Adrenal gland (tissue), 12 donors: Measurements from ENCODE around the gene CDH4. TPM values are rescaled to one million over a fixed set of nuclear protein-coding genes. Genes with fewer than 3 reads are reported as not detected.
"Not testable (repeated sequence)": the region's sequence is repeated elsewhere in the genome, so short reads cannot be mapped to it uniquely, and the experiment has no call there.

Experiments
- DNase-seq, 7 donors: peaks; one replicate each; pipeline ENCODE4 v3.0.0-alpha.2; 2019 to 2020
- H3K27ac ChIP-seq, 5 donors: fragments of 200-600 bp; sonication (generic) in 4 of 5; 1 replicate in 3 of 5; 2 replicates in 2 of 5; pipeline versions ENCODE4 v1.5.1 to v1.8.0; 2016 to 2020; ENCODE audit warnings: mild to moderate bottlenecking in 1 of 5
- H3K27me3 ChIP-seq: fragments of 200-600 bp; 2 replicates; pipeline ENCODE4 v1.8.0; 2021
- H3K36me3 ChIP-seq, 2 donors: fragments of 200-600 bp; replicated peaks in 1 of 2; 1 replicate in 1 of 2; 2 replicates in 1 of 2; pipeline versions ENCODE4 v1.5.1 to v1.8.0; 2018 to 2022
- H3K4me1 ChIP-seq, 2 donors: fragments of 200-600 bp; replicated peaks in 1 of 2; 1 replicate in 1 of 2; 2 replicates in 1 of 2; pipeline versions ENCODE4 v1.5.1 to v1.8.0; 2018 to 2021
- H3K4me3 ChIP-seq, 4 donors: fragments of 200-600 bp; sonication (generic) in 3 of 4; one replicate each; pipeline ENCODE4 v1.5.1; 2016 to 2018
- H3K9me3 ChIP-seq, 3 donors: fragments of 200-600 bp; sonication (generic) in 1 of 3; replicated peaks in 1 of 3; 1 replicate in 2 of 3; 2 replicates in 1 of 3; pipeline versions ENCODE4 v1.5.1 to v1.8.0; 2016 to 2021
- POLR2A ChIP-seq, 2 donors: fragments of 450-650 bp; IDR thresholded peaks; one replicate each; pipeline ENCODE4 v1.6.1; 2017; ENCODE audit warnings: antibody characterized with exemption in 2 of 2, mild to moderate bottlenecking in 2 of 2, moderate library complexity in 1 of 2
- WGBS, 4 donors: extraction: QIAGEN DNeasy Blood & Tissue Kit in 2 of 4; methylation state at CpG; one replicate each; pipeline versions ENCODE4 v1.1.5 to v1.1.7; 2013 to 2017; 5-methylcytosine and 5-hydroxymethylcytosine counted together
- intact Hi-C, 2 donors: fragments of 100-400 bp; cut with DNase I; formaldehyde crosslinking; loops; one replicate each; pipeline versions ENCODE4 v1.14.1 to v1.15.0; 2022 to 2023
- polyA plus RNA-seq, 3 donors: library from polyadenylated mRNA; stranded (reverse); fragments of 200-250 nt in 2 of 3; fragments of 350-450 nt in 1 of 3; fragmentation: Illumina TruSeq in 1 of 3; extraction: RNeasy Lipid Tissue Mini Kit (QIAGEN cat#74804) in 1 of 3; gene quantifications; one replicate each; pipeline ENCODE4 v1.2.3, GENCODE V29; 2013 to 2014
- total RNA-seq, 9 donors: library from RNA; depleted of rRNA in 4 of 9; stranded (reverse); fragments of >200 nt in 4 of 9; fragments of 120-200 nt in 1 of 9; fragmentation: NEBNext Ultra II Directional in 1 of 9; extraction: Animal tissue kit (Norgen Biotek cat#: 25700) in 1 of 9; gene quantifications; one replicate each; pipeline versions ENCODE4 v1.1.0 to v1.2.4, GENCODE V29; 2013 to 2023
- TF ChIP-seq, protein P1 (sequence below), 6 experiments: fragments of 450-650 bp in 4 of 6; fragments of 200-600 bp in 2 of 6; sonication (generic) in 1 of 6; IDR thresholded peaks; 1 replicate in 5 of 6; 2 replicates in 1 of 6; pipeline versions ENCODE4 v1.5.1 to v1.8.0; 2016 to 2021; ENCODE audit warnings: antibody characterized with exemption in 6 of 6, mild to moderate bottlenecking in 2 of 6, moderate library complexity in 1 of 6
- donor health status: healthy with polysubstance abuse.
- donor health status: Bipolar disorder and iron deficiency.
- donor health status: DM: yes; HTN: yes; CAD: no.
- donor health status: DM: no; HTN: no; CAD: no.
- donor health status: DM: no; HTN: no; CAD: no.
- donor health status: DM: yes; HTN: yes; CAD: no.

CDH4 gene
- total and polyA plus RNA-seq, 12 donors = 0.08 to 0.53 (median 0.20) TPM; not detected in 3

DNA sequence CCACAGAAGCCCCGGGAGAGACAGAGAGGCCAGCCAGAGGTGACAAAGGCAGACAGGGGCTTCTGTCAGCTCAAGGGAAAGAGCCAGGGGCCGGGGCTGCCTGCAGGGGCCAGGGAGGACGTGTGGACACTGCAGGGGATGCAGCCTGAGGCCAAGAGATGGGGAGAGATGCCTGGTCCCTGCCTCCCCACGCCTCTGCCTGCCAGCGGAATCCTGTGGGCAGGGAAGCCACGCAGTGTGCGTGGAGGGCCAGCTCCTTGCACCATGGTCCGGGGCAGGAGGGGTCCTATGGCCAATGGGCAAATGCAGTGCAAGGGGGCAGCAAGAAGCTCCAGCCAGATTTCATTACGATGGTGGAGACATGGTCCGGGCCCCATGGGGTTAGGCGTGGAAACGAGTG, 224.9 kb downstream of the CDH4 start:
- WGBS, 4 donors = 70 to 79% (median 72%) methylated on average over 12 of the region's 12 CpGs
- TF ChIP-seq POLR2A (IDR thresholded peaks at IDR 0.05) = no peak
- TF ChIP-seq, protein P1, sequence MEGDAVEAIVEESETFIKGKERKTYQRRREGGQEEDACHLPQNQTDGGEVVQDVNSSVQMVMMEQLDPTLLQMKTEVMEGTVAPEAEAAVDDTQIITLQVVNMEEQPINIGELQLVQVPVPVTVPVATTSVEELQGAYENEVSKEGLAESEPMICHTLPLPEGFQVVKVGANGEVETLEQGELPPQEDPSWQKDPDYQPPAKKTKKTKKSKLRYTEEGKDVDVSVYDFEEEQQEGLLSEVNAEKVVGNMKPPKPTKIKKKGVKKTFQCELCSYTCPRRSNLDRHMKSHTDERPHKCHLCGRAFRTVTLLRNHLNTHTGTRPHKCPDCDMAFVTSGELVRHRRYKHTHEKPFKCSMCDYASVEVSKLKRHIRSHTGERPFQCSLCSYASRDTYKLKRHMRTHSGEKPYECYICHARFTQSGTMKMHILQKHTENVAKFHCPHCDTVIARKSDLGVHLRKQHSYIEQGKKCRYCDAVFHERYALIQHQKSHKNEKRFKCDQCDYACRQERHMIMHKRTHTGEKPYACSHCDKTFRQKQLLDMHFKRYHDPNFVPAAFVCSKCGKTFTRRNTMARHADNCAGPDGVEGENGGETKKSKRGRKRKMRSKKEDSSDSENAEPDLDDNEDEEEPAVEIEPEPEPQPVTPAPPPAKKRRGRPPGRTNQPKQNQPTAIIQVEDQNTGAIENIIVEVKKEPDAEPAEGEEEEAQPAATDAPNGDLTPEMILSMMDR (IDR thresholded peaks at IDR 0.05) = no peak
- no peaks in the 10 kb centered on the region for H3K36me3 ChIP-seq
- no peaks in the 10 kb centered on the region for H3K27me3 ChIP-seq
- H3K27ac ChIP-seq = no peak overlapping the region
- DNase-seq = no peak
- intact Hi-C loops = no loop called here
- no peak overlapping the region for H3K4me3 ChIP-seq
- no peaks in the 10 kb centered on the region for H3K4me1 ChIP-seq
- no peaks in the 10 kb centered on the region for H3K9me3 ChIP-seq

DNA sequence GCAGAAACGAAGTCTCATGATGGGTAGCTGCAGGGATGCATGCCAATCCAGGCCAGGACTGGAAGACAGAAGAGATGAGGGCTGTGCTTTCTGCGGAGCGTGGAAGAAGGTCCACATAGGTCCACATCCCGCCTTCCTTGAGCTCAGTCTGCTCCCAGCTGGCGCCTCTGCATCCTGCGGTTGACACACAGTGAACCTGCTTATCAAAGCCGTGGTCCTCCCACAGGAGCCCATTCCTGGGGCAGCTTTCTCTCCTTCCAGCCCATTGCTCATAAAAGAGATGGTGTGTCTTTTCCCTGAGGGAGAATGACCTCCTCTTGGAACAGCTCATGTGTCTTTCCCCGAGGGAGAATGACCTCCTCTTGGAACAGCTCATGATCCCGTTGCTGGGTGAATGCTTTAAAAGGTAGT, 225.4 kb downstream of the CDH4 start:
- H3K9me3 ChIP-seq = no peaks in the 10 kb centered on the region

DNA sequence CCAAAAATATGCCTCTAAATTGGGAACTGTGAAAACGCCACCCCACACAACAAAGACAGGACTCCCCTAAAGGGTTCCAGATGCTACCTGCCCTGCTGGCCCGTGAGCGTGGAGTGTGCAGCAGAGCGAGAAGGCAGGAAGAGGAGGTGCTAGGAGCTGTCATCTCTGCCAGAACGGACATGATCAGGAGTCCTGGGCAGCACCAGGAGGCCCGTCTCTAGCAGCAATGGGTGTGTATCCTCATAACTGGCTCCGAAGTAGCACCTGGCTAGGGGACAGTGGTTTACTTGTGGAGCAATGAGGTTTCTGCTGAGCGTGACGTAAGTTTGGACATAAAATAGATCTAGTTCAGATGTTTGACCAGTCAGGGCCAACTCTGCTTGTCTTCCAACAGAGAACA, 226.0 kb downstream of the CDH4 start:
- H3K9me3 ChIP-seq = no peaks in the 10 kb centered on the region
- intact Hi-C loops = no loop called here
- no peak for DNase-seq
- H3K4me3 ChIP-seq = no peak overlapping the region
- no peaks in the 10 kb centered on the region for H3K27me3 ChIP-seq
- H3K36me3 ChIP-seq = no peaks in the 10 kb centered on the region
- H3K4me1 ChIP-seq = no peaks in the 10 kb centered on the region
- WGBS, 4 donors = 60 to 71% (median 67%) methylated on average over 9 of the region's 9 CpGs
- no peak for TF ChIP-seq POLR2A (IDR thresholded peaks at IDR 0.05)
- TF ChIP-seq, protein P1 (IDR thresholded peaks at IDR 0.05) = no peak
- no peak overlapping the region for H3K27ac ChIP-seq

More for the DNA sequence above, 225.4 kb downstream of the CDH4 start:
- TF ChIP-seq, protein P1 (IDR thresholded peaks at IDR 0.05) = no peak
- no peak for TF ChIP-seq POLR2A (IDR thresholded peaks at IDR 0.05)
- no peaks in the 10 kb centered on the region for H3K36me3 ChIP-seq
- intact Hi-C loops = no loop called here
- H3K27ac ChIP-seq = no peak overlapping the region
- 73 to 81% (median 79%) methylated on average over 7 to 9 of the region's 9 CpGs for WGBS, 4 donors
- no peak overlapping the region for H3K4me3 ChIP-seq
- no peaks in the 10 kb centered on the region for H3K27me3 ChIP-seq
- H3K4me1 ChIP-seq = no peaks in the 10 kb centered on the region
- DNase-seq = no peak

DNA sequence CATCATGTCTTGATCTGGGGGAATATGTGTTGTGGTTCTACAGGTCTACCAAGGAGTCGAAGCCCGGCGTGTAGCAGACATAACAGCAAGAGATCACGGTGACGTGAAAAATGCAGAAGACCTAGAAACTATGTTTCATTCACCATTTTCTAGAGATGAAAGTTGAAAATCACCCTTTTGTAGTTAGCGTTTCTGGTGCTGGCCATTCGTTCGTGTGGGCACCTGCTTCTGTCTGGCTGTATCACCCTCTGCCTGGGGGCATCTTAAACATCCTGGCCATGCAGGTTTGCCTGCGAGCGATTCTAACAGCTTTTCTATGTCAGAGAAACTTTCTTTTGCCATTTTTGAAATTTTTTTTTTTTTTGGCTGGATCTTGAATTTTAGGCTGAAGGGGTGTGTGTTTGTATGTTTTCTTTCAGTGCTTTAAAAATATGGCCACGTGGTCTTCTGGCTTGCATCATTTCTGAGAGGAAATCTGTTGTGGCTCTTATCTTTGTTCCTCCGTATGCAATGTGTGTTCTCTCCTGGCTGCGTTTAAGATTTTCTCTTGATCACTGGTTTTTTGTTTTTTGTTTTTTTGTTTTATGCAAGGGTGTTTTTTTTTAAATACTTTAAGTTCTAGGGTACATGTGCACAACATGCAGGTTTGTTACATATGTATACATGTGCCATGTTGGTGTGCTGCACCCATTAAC, 226.7 kb downstream of the CDH4 start:
- Histone ChIP-seq H3K4me3 (no peak overlapping the region), H3K9me3 (no peaks in the 10 kb centered on the region), H3K27me3 (no peaks in the 10 kb centered on the region), H3K4me1 (no peaks in the 10 kb centered on the region), H3K27ac (no peak overlapping the region), H3K36me3 (no peaks in the 10 kb centered on the region)
- TF ChIP-seq, protein P1 (IDR thresholded peaks at IDR 0.05) = no peak
- TF ChIP-seq POLR2A (IDR thresholded peaks at IDR 0.05) = no peak
- WGBS, 4 donors = 80 to 84% (median 83%) methylated on average over 13 of the region's 13 CpGs
- no peak for DNase-seq
- intact Hi-C loops = no loop called here

DNA sequence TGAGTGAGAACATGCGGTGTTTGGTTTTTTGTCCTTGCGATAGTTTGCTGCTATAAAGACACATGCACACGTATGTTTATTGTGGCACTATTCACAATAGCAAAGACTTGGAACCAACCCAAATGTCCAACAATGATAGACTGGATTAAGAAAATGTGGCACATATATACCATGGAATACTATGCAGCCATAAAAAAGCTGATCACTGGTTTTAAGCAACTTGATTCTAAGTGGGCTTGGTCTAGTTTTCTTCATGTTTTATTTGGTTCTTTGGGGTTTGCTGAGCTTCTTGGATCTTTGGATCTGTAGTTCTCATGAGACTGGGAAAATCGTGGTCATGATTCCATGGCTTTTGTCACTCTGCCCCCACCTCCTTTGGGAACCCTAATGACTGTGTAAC, 227.4 kb downstream of the CDH4 start:
- H3K9me3 ChIP-seq, H3K27me3 ChIP-seq, intact Hi-C loops, H3K4me1 ChIP-seq, H3K27ac ChIP-seq, H3K4me3 ChIP-seq, H3K36me3 ChIP-seq, DNase-seq: not testable (repeated sequence)
- 87 to 92% (median 90%) methylated on average over 4 of the region's 4 CpGs for WGBS, 4 donors
